ENCODE data around the gene GPR27. TPM values are rescaled to one million over a fixed set of nuclear protein-coding genes. Genes with fewer than 3 reads are reported as not detected.

GPR27 gene
- total RNA-seq, 1 experiment from 2014 or later = not detected

GRCh38 chr3:71733319-71733718 is 20.3 kb upstream of the GPR27 start:
- no peak for DNase-seq (ENCODE audit: low spot score)

DNA sequence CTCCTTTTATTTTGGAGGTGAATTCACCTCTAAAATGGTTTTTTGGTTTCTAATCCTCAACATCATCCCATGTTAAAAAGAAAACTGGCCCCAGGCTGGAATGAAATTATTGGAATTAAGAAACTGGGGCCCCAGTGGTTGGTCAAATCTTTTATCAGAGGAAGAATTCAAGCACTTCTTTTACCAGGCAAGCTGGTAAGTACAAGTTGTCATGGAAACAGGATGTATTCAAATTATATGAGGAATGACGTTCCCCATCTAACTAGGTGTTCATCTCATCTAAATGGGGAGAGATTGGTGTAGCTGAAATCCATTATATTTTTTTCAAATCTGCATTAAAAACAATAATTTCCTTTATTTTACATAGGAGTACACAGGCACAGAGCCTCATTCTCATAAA is 18.8 kb upstream of the GPR27 start:
- no peak for DNase-seq (ENCODE audit: low spot score)

GRCh38 chr3:71742621-71743020 is 11.0 kb upstream of the GPR27 start:
- DNase-seq (ENCODE audit: low spot score) = no peak

DNA sequence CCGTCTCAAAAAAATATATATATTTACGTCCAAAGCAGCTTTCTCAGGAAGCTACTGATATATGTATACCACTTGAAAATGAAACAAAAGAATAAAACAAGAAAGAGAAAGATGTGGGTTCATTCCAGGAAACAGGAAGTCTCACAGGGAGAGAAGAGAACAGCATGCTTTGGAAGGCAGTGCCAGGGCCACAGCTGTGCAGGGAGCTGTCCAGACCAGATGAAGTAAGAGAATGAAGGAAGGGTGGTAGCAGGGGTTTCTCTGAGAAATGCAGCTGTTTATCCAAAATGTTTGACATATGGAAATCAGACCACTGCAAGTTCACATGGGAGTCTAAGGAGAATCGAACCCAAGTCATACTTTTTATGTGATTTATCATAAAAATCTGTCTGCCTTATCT is 8.9 kb upstream of the GPR27 start:
- DNase-seq (ENCODE audit: low spot score) = no peak

GRCh38 chr3:71751602-71752001 is 2.1 kb upstream of the GPR27 start:
- no peak for DNase-seq (ENCODE audit: low spot score)

DNA sequence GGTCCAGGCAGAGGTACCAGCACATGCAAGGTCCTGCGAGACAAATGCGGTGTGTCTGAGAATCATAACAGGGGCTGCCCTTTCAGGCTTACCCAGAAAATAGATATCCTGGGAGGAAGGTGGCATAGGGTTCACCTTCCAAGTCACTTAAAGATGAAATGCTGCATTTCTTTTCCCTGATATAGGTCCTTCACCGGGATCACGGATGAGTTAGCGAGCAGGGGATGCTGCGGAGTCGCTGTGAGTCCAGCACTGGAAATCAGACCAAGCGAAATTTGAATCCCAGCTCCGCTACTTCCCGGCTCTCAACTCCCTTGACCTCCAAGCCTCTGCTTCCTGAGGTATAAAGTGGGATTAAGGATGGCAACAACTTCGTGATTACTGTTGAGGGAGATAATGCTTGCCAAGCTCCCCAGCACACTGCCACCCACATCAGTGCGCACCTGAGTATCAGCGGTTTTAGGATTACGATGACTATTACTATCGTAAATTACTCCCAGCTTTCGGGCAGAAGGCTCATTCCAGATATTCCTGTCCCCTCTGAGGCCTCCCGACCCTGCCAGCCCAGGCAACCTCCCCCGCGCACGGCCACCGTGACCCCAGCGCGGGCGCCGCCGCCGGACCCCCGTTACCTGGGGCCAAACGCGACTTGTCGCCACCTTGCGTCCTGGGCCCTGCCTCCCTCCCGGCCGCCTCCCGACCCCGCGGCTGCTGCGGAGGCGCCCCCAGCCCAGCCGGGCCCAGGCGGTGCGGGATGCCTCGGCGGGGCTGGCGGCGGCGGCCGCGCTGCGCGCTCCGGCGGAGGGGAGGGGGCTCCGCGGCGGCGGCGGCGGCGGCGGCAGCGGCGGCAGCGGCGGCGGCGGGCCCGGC is 589 bp upstream of the GPR27 start:
- DNase-seq (ENCODE audit: low spot score) = no peak

DNA sequence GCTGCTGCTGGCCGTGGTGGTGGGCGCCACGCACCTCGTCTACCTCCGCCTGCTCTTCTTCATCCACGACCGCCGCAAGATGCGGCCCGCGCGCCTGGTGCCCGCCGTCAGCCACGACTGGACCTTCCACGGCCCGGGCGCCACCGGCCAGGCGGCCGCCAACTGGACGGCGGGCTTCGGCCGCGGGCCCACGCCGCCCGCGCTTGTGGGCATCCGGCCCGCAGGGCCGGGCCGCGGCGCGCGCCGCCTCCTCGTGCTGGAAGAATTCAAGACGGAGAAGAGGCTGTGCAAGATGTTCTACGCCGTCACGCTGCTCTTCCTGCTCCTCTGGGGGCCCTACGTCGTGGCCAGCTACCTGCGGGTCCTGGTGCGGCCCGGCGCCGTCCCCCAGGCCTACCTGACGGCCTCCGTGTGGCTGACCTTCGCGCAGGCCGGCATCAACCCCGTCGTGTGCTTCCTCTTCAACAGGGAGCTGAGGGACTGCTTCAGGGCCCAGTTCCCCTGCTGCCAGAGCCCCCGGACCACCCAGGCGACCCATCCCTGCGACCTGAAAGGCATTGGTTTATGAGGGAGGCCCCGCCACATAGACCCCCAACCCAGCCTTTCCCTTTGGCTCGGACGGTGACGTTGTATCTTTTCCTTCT is 1.1 kb downstream of the GPR27 start:
- no peak for DNase-seq (ENCODE audit: low spot score)

DNA sequence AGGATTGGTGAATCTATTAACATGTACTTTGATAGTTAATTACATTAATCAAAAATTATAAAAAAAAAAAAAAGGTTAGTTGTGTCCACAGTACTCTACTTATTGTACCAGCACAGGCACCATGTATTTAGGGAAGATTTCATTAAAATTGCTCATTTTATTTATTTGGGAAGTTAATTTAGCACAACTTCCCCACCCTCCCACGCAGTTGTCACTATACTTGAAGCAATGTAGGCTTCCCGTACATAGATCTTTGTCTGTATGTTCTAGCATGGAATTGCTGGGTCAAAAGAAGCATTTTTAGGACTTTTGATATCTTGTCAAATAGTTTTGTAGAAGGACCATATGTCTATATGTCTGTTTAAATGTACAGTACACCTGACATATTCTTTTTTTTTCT is 4.4 kb downstream of the GPR27 start:
- DNase-seq (ENCODE audit: low spot score) = no peak

DNA sequence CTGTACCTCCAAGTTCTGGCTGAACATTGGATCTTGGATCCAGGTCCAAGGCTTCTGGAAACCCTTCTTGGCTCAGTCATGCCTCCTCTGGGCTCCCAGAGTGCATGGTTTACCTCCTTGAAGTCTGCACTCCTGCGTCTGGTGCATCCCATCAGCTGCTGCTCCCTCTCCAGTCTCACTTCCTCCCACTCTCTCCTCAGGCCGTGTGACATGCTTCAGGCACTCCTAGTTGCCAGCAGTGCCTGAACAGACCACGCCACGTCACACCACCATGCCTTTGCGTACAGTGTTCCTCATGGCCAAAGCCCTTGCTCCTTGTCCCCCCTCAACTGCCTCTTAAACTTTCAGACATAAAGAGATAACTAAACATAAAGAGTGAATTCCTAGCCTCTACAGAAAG is 5.7 kb downstream of the GPR27 start:
- DNase-seq (ENCODE audit: low spot score) = no peak

DNA sequence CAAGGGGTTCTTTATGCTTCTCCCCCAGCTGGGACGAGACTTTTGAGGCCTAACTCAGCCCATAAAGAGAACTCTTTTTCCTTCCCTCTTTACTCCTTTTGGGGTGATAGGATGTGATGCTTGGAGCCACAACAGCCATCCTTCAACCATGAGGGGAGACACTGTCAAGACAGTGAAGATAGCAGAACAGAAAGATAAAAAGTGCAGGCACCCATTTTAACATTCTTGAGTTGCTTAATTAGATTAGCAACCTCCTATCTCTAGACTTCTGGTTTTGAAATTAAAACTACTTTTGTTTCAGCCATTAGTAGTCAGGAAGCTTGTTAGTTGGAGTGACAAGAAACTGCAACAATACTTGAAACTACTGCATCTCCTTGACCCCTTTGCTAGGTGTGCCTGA is 6.5 kb downstream of the GPR27 start:
- DNase-seq (ENCODE audit: low spot score) = no peak

- DNase-seq (ENCODE audit: low spot score) = no peak
Measured at GRCh38 chr3:71763426-71763825, 9.8 kb downstream of the GPR27 start.

DNA sequence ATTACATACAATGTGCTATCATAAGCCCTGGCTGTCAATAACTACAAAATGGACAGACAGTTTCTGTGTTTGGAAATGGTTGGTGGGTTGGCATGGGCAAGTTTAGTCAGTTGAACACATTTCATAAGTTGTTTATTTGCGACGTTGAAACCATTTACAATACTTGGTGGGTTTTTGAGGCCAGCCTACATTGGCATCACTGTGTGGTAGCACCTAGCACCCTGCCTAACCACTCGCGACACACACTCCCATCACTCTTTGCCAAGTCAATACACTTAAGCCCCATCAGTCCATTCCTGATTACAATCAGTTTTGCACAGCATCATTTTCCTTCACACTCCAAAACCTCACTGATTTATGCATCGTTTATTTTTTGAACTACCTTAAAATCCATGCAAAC is 17.5 kb downstream of the GPR27 start:
- DNase-seq (ENCODE audit: low spot score) = no peak

DNA sequence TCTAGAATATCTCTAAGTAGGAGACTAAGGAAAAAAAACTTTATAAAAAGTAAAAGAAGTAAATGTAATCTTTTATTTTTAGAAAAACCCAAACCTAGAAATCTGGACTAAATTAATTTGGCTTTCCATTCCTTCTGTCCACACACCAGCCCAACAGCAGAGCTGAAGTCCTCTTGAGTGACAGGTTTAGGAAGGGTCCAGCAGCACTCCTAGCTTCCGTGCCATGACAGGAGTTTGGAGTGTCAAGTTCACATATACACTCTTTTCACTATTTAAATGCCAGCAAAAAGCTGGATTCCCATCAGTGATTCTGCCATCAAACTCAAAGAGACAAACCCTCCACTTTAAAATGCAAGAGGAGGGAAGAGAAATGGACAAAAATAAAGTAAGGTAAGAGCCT is 18.2 kb downstream of the GPR27 start:
- no peak for DNase-seq (ENCODE audit: low spot score)

DNA sequence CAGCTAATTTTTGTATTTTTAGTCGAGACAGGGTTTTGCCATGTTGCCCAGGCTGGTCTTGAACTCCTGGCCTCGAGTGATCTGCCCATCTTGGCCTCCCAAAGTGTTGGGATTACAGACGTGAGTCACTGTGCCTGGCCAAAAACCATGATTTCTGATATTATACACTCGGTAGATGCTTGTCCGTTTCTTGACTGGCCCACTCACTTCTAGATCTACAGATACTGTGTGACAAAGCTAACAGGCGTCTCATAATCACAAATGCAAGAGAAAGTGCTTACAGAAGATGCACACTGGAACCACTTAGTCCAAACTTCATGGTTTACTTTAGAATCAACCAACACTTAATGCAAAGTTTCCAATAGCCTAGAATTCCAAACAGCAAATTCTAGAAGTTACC is 22.9 kb downstream of the GPR27 start:
- no peak for DNase-seq (ENCODE audit: low spot score)

DNA sequence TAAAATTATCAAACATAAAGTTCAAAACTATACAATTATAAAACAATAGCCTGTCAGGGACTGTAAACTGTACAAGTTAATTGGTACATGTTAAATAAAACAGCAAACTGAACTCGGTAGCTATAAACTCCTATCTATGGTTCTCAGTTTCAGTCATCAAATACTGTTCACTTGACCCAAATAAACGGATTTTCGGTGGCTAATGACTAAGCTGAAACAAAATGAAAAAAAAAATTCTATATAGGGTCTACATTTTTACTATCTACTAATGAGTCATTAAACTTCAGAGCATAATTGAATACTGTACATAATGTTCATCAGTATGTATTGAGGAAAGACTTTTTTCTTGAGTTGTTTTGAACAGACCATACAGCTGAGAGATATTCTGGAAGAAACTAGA is 24.7 kb downstream of the GPR27 start:
- DNase-seq (ENCODE audit: low spot score) = no peak

GRCh38 chr3:71779674-71780377 is 26.2 kb downstream of the GPR27 start:
- DNase-seq (ENCODE audit: low spot score) = no peak

GRCh38 chr3:71780430-71780829 is 26.8 kb downstream of the GPR27 start:
- no peak for DNase-seq (ENCODE audit: low spot score)

GRCh38 chr3:71783152-71783551 is 29.5 kb downstream of the GPR27 start:
- no peak for DNase-seq (ENCODE audit: low spot score)

- DNase-seq (ENCODE audit: low spot score) = no peak
Measured at GRCh38 chr3:71784201-71784913, 30.7 kb downstream of the GPR27 start.

DNA sequence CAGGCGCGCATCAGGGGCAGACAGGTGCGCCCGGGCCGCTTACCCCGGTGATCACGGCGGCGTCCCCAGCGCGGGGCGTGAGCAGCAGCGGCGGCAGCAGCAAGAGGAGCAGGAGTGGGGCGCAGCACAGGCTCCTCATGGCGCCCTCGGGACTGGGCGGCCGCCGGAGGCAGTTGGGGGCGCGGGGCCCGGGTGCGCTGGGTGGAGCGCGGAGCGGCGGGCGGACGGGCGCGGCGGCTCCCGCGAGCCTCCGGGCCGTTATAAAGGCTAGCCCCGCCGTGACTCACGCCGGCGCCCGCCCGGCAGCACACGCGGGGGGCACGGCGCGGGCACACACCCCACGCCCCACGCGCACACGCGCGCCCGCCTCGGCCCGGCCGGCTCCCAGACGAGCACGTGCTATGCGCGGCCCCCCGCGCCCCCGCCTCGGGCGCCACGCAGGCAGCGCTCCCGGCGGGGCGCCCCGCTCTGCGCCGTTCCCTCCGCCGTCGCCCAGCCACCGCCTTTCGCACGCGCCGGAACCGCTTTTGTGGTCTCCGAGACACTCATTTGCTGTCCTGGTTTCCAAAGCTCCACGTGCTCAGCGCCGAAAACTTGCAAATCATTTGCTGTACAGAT is 31.4 kb downstream of the GPR27 start, which contains the start of gene PROK2:
PROK2 (minus strand) TSS at position 235 of the 618 bp plus-strand sequence; CDS start at position 139, 96 bp downstream.
- no peak for DNase-seq (ENCODE audit: low spot score)

DNA sequence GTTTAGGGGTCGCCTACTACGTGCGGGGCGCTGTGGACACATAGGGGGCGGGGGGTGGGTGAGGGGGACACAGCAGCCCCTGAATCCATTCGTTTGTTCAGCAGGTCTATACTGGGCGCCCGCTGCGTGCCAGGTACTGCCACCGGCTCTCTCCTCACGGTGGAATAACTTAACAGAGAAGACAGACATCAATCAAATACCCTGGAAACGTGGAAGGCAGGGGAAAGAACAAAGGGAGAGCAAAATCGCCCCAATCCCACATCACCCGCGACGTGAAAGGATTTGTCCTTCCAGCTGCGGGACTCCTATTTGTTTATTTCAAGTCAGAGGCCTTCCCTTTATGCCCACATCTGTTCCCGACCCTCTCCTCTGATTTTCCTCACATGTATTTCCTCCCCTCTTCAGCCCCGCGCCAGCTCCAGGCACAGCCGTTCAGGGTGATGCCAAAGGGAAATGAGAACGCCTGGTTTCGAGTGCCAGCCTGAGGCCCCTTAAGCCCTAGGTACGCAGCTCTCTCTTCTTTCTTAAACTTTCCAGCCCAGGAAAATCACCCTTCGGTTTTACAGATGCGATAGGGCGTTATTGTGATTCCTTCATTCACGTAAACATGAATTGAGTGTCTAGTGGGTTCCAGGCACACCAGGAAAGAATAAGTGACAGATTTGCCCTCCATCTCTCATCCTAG is 32.0 kb downstream of the GPR27 start:
- DNase-seq (ENCODE audit: low spot score) = no peak

Measured in A172 (cell line).